GM18517 (cell line): ENCODE results near the gene UGDH.
"Not testable (repeated sequence)": the region's sequence is repeated elsewhere in the genome, so short reads cannot be mapped to it uniquely, and the experiment has no call there.

ENCODE experiments used
- ATAC-seq: cut with Tn5 transposase; IDR thresholded peaks from one replicate; pipeline ENCODE4 v1.9.1; 2021; ENCODE audit warnings: mild to moderate bottlenecking, moderate library complexity; ENCODE audit not compliant: unreplicated experiment

Gene UGDH

DNA sequence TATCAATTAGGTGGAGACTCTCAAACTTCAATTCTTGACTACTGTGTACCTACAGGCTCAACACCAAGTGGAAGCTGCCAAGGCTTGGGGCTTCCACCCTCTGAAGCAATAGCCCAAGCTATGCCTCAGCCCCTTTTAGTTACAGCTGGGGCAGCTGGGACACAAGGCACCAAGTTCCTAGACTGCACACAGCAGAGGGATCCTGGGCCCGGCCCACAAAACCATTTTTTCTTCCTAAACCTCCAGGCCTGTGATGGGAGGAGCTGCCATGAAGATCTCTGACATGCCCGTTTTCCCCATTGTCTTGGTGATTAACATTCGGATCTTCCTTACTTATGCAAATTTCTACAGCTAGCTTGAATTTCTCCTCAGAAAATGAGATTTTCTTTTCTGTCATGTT, 3.4 kb upstream of the UGDH start:
- no peak for ATAC-seq

- no peak for ATAC-seq
These were observed 2.3 kb upstream of the UGDH start for GRCh38 chr4:39529534-39529933.

DNA sequence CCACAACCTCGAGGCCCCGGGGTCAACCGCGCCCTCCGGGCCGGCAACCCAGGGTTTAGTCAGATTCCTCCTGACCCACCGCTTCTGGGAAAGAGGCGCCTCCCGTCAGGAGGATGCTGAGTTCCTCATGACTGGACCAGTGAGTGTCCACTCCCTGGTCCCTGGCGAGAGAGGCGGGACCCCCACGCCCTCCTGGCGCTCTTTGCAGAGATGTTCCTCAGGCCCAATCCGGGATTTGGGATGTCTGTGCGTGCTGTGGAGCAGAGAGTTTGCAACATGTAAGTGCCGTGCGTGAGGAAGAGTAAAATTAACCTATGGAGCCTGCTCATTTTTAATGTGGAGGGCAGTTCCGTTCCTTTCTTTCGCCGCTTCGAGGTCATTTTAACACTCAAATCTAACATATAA, 824 bp upstream of the UGDH start:
- ATAC-seq: no peak

GRCh38 chr4:39526765-39527295, 409 bp downstream of the UGDH start:
- ATAC-seq: no peak

DNA sequence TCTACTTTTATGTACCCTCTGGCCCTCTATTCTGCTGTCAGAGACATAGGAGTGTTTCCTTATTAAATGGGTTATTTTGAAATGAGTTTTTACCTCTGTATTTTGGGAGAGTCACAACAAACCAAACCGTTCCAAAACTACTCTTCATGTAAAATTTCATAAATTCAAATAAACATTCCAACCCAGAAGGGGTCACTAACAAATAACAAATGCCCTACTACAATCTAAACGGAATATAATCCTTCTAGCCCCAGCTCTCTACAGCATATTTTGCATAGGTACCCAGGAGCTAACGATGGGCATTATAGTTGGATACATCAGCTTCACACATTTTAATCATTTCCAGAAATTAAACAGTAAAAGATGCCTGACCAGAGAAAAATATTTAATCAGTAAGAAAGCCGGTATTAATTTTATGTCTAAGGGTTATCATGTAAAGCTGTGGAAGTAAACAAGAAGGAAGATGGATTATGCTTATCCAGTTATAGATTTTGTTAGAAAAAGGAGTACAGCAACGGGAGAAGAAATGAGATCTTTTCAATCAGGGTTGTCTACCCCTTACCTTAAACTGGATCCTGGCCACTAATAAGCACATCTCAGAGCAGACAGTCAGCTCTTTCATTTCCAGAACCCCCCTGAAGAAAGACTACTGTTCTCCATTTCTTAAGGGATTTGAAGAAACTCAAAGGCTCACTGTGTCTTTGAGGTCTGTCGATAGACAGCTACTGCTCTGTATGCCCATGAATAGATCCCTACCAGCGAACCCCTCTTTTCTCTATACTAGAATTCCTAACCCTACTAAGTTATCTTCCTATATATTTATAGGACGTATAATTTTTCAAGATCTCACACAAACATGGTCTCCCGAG, 1.2 kb downstream of the UGDH start:
- no peak for ATAC-seq

- ATAC-seq: no peak
These were observed 2.9 kb downstream of the UGDH start for GRCh38 chr4:39524161-39524957.

- no peak for ATAC-seq
These were observed 5.2 kb downstream of the UGDH start for GRCh38 chr4:39522068-39522467.

GRCh38 chr4:39521253-39521919, 5.9 kb downstream of the UGDH start:
- ATAC-seq: no peak

DNA sequence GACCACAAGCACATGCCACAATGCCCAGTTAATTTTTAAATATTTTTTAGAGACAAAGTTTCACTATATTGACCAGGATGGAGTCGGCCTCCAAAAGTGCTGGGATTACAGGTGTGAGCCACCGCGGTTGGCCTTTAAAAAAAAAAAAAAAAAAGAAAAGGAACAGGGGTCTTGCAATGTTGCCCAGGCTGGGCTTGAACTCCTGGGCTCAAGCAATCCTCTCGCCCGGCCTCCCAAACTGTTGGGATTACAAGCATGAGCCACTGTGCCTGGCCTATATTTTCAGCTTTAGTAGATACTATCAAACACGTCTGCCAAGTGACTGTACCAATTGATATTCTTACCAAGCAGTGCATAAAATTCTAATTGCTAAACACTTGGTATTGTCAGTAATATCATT, 8.8 kb downstream of the UGDH start:
- ATAC-seq: no peak

DNA sequence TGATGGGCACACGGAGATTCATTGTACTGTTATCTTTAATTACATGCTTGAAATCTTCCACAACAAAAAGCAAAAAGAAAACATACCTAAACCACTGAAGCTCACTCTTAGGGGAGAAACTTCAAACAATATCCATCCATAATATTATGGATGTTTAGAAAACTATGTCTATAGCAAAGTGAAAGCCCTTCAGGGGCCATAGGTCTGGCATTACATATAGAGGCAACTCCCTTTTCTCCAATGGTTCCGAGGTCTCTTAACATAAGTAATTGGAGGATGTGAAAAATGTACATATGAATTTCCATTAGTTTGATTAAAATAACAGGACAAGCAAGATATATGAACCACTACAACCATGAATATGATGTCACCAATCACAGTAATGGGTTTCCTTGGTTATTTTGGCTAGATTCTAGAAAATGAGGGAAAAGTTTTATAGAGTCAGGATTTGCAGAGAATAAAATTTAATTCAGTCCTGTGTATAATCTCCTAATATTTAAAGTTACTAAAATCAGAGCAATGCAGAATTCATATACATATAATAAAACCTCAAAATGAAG, 10.8 kb downstream of the UGDH start:
- ATAC-seq: no peak

GRCh38 chr4:39515669-39516401, 11.4 kb downstream of the UGDH start:
- ATAC-seq: not testable (repeated sequence)

- no peak for ATAC-seq
These were observed 12.3 kb downstream of the UGDH start for GRCh38 chr4:39514888-39515401.

DNA sequence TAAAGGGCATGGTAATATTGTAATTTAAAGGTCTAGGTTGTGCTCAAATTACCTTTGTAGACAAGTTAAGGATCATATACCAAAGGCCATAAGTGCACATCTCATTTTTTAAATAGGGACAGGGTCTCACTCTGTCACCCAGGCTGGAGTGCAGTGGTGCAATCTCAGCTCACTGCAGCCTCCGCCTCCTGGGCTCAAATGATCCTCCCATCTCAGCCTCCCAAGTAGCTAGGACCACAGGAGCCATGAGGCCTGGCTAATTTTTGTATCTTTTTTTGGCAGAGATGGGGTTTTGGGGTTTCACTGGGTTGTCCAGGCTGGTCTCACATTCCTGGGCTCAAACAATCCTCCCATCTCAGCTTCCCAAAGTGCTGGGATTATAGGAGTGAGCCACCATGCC, 13.0 kb downstream of the UGDH start:
- not testable (repeated sequence) for ATAC-seq

- ATAC-seq: no peak
These were observed 16.8 kb downstream of the UGDH start for GRCh38 chr4:39510348-39510929.

GRCh38 chr4:39505581-39505980, 21.7 kb downstream of the UGDH start:
- no peak for ATAC-seq

- no peak for ATAC-seq
These were observed 22.7 kb downstream of the UGDH start for GRCh38 chr4:39504538-39504937.

DNA sequence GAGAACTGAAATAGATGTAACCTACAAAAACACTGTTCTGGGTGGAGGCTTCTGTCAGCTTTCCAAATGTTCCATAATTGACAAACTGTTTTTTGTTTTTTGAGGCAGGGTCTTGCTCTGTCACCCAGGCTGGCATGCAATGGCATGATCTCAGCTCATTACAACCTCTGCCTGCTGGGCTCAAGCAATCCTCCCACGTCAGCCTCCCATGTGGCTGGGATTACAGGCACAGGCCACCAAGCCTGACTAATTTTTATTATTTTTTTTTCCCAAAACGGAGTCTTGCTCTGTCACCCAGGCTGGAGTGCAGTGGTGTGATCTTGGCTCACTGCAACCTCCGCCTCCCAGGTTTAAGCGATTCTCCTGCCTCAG, 24.6 kb downstream of the UGDH start:
- not testable (repeated sequence) for ATAC-seq

DNA sequence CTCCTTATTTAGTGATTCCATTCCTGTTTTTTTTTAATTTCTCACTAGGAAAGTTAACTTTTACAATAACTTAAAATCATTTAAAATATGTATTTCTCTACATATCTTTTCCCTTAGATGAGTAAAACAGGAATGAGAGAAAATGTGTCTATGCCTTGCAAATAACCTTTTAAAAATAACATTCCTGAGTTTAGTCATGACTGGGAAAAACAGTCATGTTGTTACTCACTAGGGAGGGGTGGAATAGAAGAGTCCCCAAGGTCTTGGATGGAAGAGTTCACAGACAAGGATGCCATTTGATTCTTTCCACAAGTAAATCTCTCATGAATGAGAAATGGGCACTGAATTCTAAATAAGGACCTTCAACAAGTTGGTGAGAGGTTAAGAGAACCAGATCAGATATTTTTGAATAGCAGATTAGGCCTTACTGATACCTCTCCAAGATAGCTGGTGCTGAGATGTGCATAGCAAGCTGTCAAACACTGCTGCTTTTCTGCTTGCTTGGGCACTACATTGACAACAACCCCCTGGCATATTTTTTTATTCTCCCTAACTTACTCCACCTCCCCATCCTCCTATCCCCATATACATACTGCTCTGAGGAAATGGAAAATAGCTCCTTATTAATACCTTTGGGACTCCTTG, 25.1 kb downstream of the UGDH start:
- no peak for ATAC-seq

GRCh38 chr4:39498727-39499020, 28.6 kb downstream of the UGDH start:
- ATAC-seq: no peak
